Measurements from ENCODE around the gene C9orf72. TPM values are rescaled to one million over a fixed set of nuclear protein-coding genes. Genes with fewer than 3 reads are reported as not detected.
"Not testable (repeated sequence)": the region's sequence is repeated elsewhere in the genome, so short reads cannot be mapped to it uniquely, and the experiment has no call there.

C9orf72 gene
- 14.0 and 40.6 TPM in 2 replicates for total RNA-seq (2014; rRNA removed; shearing (Covaris generic); ENCODE audit: low replicate concordance)

DNA sequence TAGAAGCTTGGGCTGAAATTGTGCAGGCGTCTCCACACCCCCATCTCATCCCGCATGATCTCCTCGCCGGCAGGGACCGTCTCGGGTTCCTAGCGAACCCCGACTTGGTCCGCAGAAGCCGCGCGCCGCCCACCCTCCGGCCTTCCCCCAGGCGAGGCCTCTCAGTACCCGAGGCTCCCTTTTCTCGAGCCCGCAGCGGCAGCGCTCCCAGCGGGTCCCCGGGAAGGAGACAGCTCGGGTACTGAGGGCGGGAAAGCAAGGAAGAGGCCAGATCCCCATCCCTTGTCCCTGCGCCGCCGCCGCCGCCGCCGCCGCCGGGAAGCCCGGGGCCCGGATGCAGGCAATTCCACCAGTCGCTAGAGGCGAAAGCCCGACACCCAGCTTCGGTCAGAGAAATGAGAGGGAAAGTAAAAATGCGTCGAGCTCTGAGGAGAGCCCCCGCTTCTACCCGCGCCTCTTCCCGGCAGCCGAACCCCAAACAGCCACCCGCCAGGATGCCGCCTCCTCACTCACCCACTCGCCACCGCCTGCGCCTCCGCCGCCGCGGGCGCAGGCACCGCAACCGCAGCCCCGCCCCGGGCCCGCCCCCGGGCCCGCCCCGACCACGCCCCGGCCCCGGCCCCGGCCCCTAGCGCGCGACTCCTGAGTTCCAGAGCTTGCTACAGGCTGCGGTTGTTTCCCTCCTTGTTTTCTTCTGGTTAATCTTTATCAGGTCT lies at the start of gene C9orf72:
Gene C9orf72 (minus strand): TSS at position 564 of the 716 bp plus-strand sequence. CDS start 6,361 bp downstream, outside the sequence.
- Histone ChIP-seq H3K27me3 (ENCODE audit: low read length) (no peaks in the 10 kb centered on the region), H3K4me2 (ENCODE audit: low read depth, low read length, poor library complexity, severe bottlenecking) (peak within 1 kb of the TSS; percentile 74), H3K4me1 (ENCODE audit: low read length) (peaks cover 36% of the 10 kb centered on the region), H3K36me3 (ENCODE audit: insufficient read depth, low read length) (no peaks in the 10 kb centered on the region), H3K9me3 (ENCODE audit: low read length) (no peaks in the 10 kb centered on the region), H3K27ac (ENCODE audit: low read length) (peak within 1 kb of the TSS; percentile 60), H2AFZ (ENCODE audit: low read length) (peak within 1 kb of the TSS; percentile 79), H3K9ac (ENCODE audit: low read length) (peak within 1 kb of the TSS; percentile 85), H4K20me1 (ENCODE audit: insufficient read depth, low read depth, low read length) (no peaks in the 10 kb centered on the region), H3K4me3 (ENCODE audit: low read length) (peak within 1 kb of the TSS; percentile 69), H3K79me2 (ENCODE audit: low read length) (peaks cover 48% of the 10 kb centered on the region), H3K9me2 (replicated peaks; ENCODE audit: insufficient read depth, low read length) (no peaks in the 10 kb centered on the region)
- DNase-seq: peak; percentile 90

GRCh38 chr9:27622693-27623340 lies 49.5 kb upstream of the C9orf72 start:
- no peak overlapping the region for H3K4me2 ChIP-seq (ENCODE audit: low read depth, low read length, poor library complexity, severe bottlenecking)
- no peak overlapping the region for H3K27ac ChIP-seq (ENCODE audit: low read length)
- H3K36me3 ChIP-seq (ENCODE audit: insufficient read depth, low read length): no peaks in the 10 kb centered on the region
- no peaks in the 10 kb centered on the region for H3K27me3 ChIP-seq (ENCODE audit: low read length)
- no peaks in the 10 kb centered on the region for H4K20me1 ChIP-seq (ENCODE audit: insufficient read depth, low read depth, low read length)
- no peaks in the 10 kb centered on the region for H3K79me2 ChIP-seq (ENCODE audit: low read length)
- no peak overlapping the region for H2AFZ ChIP-seq (ENCODE audit: low read length)
- H3K9me2 ChIP-seq (replicated peaks; ENCODE audit: insufficient read depth, low read length): no peaks in the 10 kb centered on the region
- H3K4me3 ChIP-seq (ENCODE audit: low read length): no peak overlapping the region
- H3K9me3 ChIP-seq (ENCODE audit: low read length): no peaks in the 10 kb centered on the region
- DNase-seq: no peak
- no peaks in the 10 kb centered on the region for H3K4me1 ChIP-seq (ENCODE audit: low read length)
- H3K9ac ChIP-seq (ENCODE audit: low read length): no peak overlapping the region

GRCh38 chr9:27619743-27620142 lies 46.5 kb upstream of the C9orf72 start:
- Histone ChIP-seq H2AFZ (ENCODE audit: low read length) (no peak overlapping the region), H3K9me2 (replicated peaks; ENCODE audit: insufficient read depth, low read length) (no peaks in the 10 kb centered on the region), H3K36me3 (ENCODE audit: insufficient read depth, low read length) (no peaks in the 10 kb centered on the region), H3K27ac (ENCODE audit: low read length) (no peak overlapping the region), H3K79me2 (ENCODE audit: low read length) (no peaks in the 10 kb centered on the region), H3K27me3 (ENCODE audit: low read length) (no peaks in the 10 kb centered on the region), H3K9ac (ENCODE audit: low read length) (no peak overlapping the region), H3K4me2 (ENCODE audit: low read depth, low read length, poor library complexity, severe bottlenecking) (no peak overlapping the region), H4K20me1 (ENCODE audit: insufficient read depth, low read depth, low read length) (no peaks in the 10 kb centered on the region), H3K4me3 (ENCODE audit: low read length) (no peak overlapping the region), H3K9me3 (ENCODE audit: low read length) (no peaks in the 10 kb centered on the region), H3K4me1 (ENCODE audit: low read length) (no peaks in the 10 kb centered on the region)
- no peak for DNase-seq

DNA sequence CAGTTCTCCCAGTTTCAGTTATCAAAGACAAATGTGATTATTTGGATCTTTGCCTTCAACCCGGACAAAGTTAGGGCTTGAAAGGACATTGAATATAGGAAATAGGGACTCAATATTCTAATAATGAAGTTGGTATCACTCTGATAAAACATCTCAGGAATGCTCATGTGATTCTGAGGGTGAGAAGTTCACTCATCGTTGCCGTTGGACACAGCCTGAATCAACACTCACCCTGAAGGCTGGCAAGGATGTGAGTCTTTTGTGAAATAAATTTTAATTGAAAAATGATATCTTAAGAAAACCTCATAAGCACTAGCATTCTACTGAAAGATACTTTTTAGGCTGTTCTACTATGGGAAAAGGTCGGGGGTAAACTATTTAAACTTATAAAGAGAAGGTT lies 44.8 kb upstream of the C9orf72 start:
- Histone ChIP-seq H3K9me2 (replicated peaks; ENCODE audit: insufficient read depth, low read length) (no peaks in the 10 kb centered on the region), H3K36me3 (ENCODE audit: insufficient read depth, low read length) (no peaks in the 10 kb centered on the region), H3K9ac (ENCODE audit: low read length) (no peak overlapping the region), H2AFZ (ENCODE audit: low read length) (no peak overlapping the region), H3K79me2 (ENCODE audit: low read length) (no peaks in the 10 kb centered on the region), H3K4me2 (ENCODE audit: low read depth, low read length, poor library complexity, severe bottlenecking) (no peak overlapping the region), H3K27ac (ENCODE audit: low read length) (no peak overlapping the region), H3K4me1 (ENCODE audit: low read length) (no peaks in the 10 kb centered on the region), H3K9me3 (ENCODE audit: low read length) (no peaks in the 10 kb centered on the region), H3K27me3 (ENCODE audit: low read length) (no peaks in the 10 kb centered on the region), H4K20me1 (ENCODE audit: insufficient read depth, low read depth, low read length) (no peaks in the 10 kb centered on the region), H3K4me3 (ENCODE audit: low read length) (no peak overlapping the region)
- no peak for DNase-seq

GRCh38 chr9:27614551-27614950 lies 41.3 kb upstream of the C9orf72 start:
- Histone ChIP-seq H3K4me1 (ENCODE audit: low read length) (no peaks in the 10 kb centered on the region), H3K79me2 (ENCODE audit: low read length) (no peaks in the 10 kb centered on the region), H3K4me3 (ENCODE audit: low read length) (no peak overlapping the region), H3K4me2 (ENCODE audit: low read depth, low read length, poor library complexity, severe bottlenecking) (no peak overlapping the region), H3K9ac (ENCODE audit: low read length) (no peak overlapping the region), H3K27ac (ENCODE audit: low read length) (no peak overlapping the region), H2AFZ (ENCODE audit: low read length) (no peak overlapping the region), H3K9me2 (replicated peaks; ENCODE audit: insufficient read depth, low read length) (no peaks in the 10 kb centered on the region), H4K20me1 (ENCODE audit: insufficient read depth, low read depth, low read length) (no peaks in the 10 kb centered on the region), H3K9me3 (ENCODE audit: low read length) (no peaks in the 10 kb centered on the region), H3K27me3 (ENCODE audit: low read length) (no peaks in the 10 kb centered on the region), H3K36me3 (ENCODE audit: insufficient read depth, low read length) (no peaks in the 10 kb centered on the region)
- DNase-seq: no peak

DNA sequence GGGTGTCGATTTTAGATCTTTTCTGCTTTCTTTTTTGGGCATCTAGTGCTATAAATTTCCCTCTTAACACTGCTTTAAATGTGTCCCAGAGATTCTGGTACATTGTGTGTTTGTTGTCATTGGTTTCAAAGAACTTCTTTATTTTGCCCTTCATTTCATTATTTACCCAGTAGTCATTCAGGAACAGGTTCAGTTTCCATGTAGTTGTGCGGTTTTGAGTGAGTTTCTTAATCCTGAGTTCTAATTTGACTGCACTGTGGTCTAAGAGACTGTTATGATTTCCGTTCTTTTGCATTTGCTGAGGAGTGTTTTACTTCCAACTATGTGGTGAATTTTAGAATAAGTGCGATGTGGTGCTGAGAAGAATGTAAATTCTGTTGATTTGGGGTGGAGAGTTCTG lies 38.8 kb upstream of the C9orf72 start:
- H3K27me3 ChIP-seq (ENCODE audit: low read length); H3K9ac ChIP-seq (ENCODE audit: low read length); DNase-seq; H3K4me3 ChIP-seq (ENCODE audit: low read length); H3K79me2 ChIP-seq (ENCODE audit: low read length); H3K9me2 ChIP-seq (replicated peaks; ENCODE audit: insufficient read depth, low read length); H3K4me2 ChIP-seq (ENCODE audit: low read depth, low read length, poor library complexity, severe bottlenecking); H3K9me3 ChIP-seq (ENCODE audit: low read length); H3K36me3 ChIP-seq (ENCODE audit: insufficient read depth, low read length); H3K27ac ChIP-seq (ENCODE audit: low read length); H2AFZ ChIP-seq (ENCODE audit: low read length); H3K4me1 ChIP-seq (ENCODE audit: low read length); H4K20me1 ChIP-seq (ENCODE audit: insufficient read depth, low read depth, low read length): not testable (repeated sequence)

DNA sequence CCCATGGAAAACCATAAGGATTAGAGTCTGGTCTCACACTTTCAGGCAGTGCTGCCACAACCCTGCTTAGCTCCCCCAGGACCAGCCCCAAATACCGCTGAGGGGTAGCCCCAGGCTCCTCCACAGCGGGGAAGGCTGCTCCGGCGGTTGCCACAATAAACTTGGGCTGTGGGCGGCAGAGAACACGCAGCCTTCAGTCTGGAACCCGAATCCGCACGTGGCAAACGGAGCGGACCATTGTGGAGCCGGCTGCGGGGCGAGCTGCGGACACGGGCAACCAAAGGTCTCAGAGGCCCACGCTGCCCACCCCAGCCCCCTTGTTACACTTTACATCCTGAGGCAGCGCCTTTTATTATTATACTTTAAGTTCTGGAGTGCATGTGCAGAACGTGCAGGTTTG lies 37.3 kb upstream of the C9orf72 start:
- Histone ChIP-seq H3K9me3 (ENCODE audit: low read length) (no peaks in the 10 kb centered on the region), H3K27ac (ENCODE audit: low read length) (no peak overlapping the region), H3K79me2 (ENCODE audit: low read length) (no peaks in the 10 kb centered on the region), H3K27me3 (ENCODE audit: low read length) (no peaks in the 10 kb centered on the region), H2AFZ (ENCODE audit: low read length) (no peak overlapping the region), H4K20me1 (ENCODE audit: insufficient read depth, low read depth, low read length) (no peaks in the 10 kb centered on the region), H3K9me2 (replicated peaks; ENCODE audit: insufficient read depth, low read length) (no peaks in the 10 kb centered on the region), H3K9ac (ENCODE audit: low read length) (no peak overlapping the region), H3K36me3 (ENCODE audit: insufficient read depth, low read length) (no peaks in the 10 kb centered on the region), H3K4me1 (ENCODE audit: low read length) (no peaks in the 10 kb centered on the region), H3K4me3 (ENCODE audit: low read length) (no peak overlapping the region), H3K4me2 (ENCODE audit: low read depth, low read length, poor library complexity, severe bottlenecking) (no peak overlapping the region)
- DNase-seq: no peak

GRCh38 chr9:27602954-27603353 lies 29.7 kb upstream of the C9orf72 start:
- Histone ChIP-seq H3K9ac (ENCODE audit: low read length) (no peak overlapping the region), H3K27ac (ENCODE audit: low read length) (no peak overlapping the region), H2AFZ (ENCODE audit: low read length) (no peak overlapping the region), H4K20me1 (ENCODE audit: insufficient read depth, low read depth, low read length) (no peaks in the 10 kb centered on the region), H3K36me3 (ENCODE audit: insufficient read depth, low read length) (no peaks in the 10 kb centered on the region), H3K27me3 (ENCODE audit: low read length) (no peaks in the 10 kb centered on the region), H3K9me2 (replicated peaks; ENCODE audit: insufficient read depth, low read length) (no peaks in the 10 kb centered on the region), H3K4me2 (ENCODE audit: low read depth, low read length, poor library complexity, severe bottlenecking) (no peak overlapping the region), H3K79me2 (ENCODE audit: low read length) (no peaks in the 10 kb centered on the region), H3K4me1 (ENCODE audit: low read length) (no peaks in the 10 kb centered on the region), H3K9me3 (ENCODE audit: low read length) (no peaks in the 10 kb centered on the region), H3K4me3 (ENCODE audit: low read length) (no peak overlapping the region)
- DNase-seq: no peak

Measured in Karpas-422 (cell line).